ENCODE results near the gene ABCB4.

- TF ChIP-seq, protein P1, sequence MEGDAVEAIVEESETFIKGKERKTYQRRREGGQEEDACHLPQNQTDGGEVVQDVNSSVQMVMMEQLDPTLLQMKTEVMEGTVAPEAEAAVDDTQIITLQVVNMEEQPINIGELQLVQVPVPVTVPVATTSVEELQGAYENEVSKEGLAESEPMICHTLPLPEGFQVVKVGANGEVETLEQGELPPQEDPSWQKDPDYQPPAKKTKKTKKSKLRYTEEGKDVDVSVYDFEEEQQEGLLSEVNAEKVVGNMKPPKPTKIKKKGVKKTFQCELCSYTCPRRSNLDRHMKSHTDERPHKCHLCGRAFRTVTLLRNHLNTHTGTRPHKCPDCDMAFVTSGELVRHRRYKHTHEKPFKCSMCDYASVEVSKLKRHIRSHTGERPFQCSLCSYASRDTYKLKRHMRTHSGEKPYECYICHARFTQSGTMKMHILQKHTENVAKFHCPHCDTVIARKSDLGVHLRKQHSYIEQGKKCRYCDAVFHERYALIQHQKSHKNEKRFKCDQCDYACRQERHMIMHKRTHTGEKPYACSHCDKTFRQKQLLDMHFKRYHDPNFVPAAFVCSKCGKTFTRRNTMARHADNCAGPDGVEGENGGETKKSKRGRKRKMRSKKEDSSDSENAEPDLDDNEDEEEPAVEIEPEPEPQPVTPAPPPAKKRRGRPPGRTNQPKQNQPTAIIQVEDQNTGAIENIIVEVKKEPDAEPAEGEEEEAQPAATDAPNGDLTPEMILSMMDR (IDR thresholded peaks at IDR 0.05): no peak
- TF ChIP-seq EZH2 (IDR thresholded peaks at IDR 0.05): no peak
Measured at GRCh38 chr7:87479951-87480350, 4.5 kb upstream of the ABCB4 start.
